IMR-90 (cell line): ENCODE data around the gene LDLRAD4. TPM values are rescaled to one million over a fixed set of nuclear protein-coding genes. Genes with fewer than 3 reads are reported as not detected.

ENCODE experiments used
- ATAC-seq: fragments of 200-7000 bp; cut with Tn5 transposase; 2 replicates; pipeline ENCODE4 v1.9.1; 2020; ENCODE audit warnings: low read depth, mild to moderate bottlenecking, moderate library complexity
- BruUV-seq: library from RNA; stranded (reverse); fragments of 400-500 nt; replicated peaks from 2 replicates; lab custom pipeline; 2021; lab: Mats Ljungman, UMichigan
- CTCF ChIA-PET: fragments of 300-600 bp; formaldehyde crosslinking; extraction: SDS; loops from one replicate; lab custom pipeline; 2021; ENCODE audit warnings: antibody characterized with exemption; lab: Yijun Ruan, JAX
- POLR2A ChIA-PET: fragments of 300-600 bp; sonication (Branson Sonifier 250); formaldehyde crosslinking; loops from one replicate; lab custom pipeline; 2022; ENCODE audit warnings: antibody characterized with exemption; ENCODE audit not compliant: unreplicated experiment; lab: Charles Lee
- DNase-seq: peaks from one replicate; pipeline ENCODE4 v3.0.0; 2013
- H2AFZ ChIP-seq: replicated peaks from 2 replicates; pipeline ENCODE3; 2013; ENCODE audit warnings: low read length, mild to moderate bottlenecking; ENCODE audit not compliant: poor library complexity
- H2AK5ac ChIP-seq: 2 replicates; pipeline ENCODE4 v1.6.1; 2013; ENCODE audit warnings: low read depth, low read length, inconsistent platforms
- H2AK9ac ChIP-seq: replicated peaks from 2 replicates; pipeline ENCODE3; 2013; ENCODE audit warnings: mild to moderate bottlenecking, low read depth, low read length, moderate library complexity; ENCODE audit not compliant: poor library complexity
- H2BK120ac ChIP-seq: 2 replicates; pipeline ENCODE4 v1.6.1; 2013; ENCODE audit warnings: low read depth, low read length, inconsistent platforms
- H2BK15ac ChIP-seq: 3 replicates; pipeline ENCODE4 v1.6.1; 2013; ENCODE audit warnings: low read depth, low read length, inconsistent platforms
- H2BK20ac ChIP-seq: 2 replicates; pipeline ENCODE4 v1.6.1; 2013; ENCODE audit warnings: low read depth, mild to moderate bottlenecking, inconsistent platforms, low read length, moderate library complexity
- H2BK5ac ChIP-seq: 2 replicates; pipeline ENCODE4 v1.6.1; 2013; ENCODE audit warnings: mild to moderate bottlenecking, low read depth, low read length, inconsistent platforms; ENCODE audit not compliant: poor library complexity, severe bottlenecking
- H3K14ac ChIP-seq: replicated peaks from 2 replicates; pipeline ENCODE4 v1.6.1; 2013; ENCODE audit warnings: low read depth, low read length, inconsistent platforms
- H3K18ac ChIP-seq: 2 replicates; pipeline ENCODE4 v1.6.1; 2013; ENCODE audit warnings: low read depth, low read length, control low read depth
- H3K23ac ChIP-seq: 2 replicates; pipeline ENCODE4 v1.6.1; 2013; ENCODE audit warnings: low read depth, low read length, inconsistent platforms
- H3K27ac ChIP-seq: 2 replicates; pipeline ENCODE4 v1.5.1; 2013; ENCODE audit warnings: mild to moderate bottlenecking, control low read depth, low read length; ENCODE audit not compliant: insufficient read depth
- H3K27me3 ChIP-seq: 2 replicates; pipeline ENCODE4 v1.6.1; 2013; ENCODE audit warnings: low read length; ENCODE audit not compliant: control insufficient read depth, insufficient read depth
- H3K36me3 ChIP-seq: 2 replicates; pipeline ENCODE4 v1.6.1; 2013; ENCODE audit warnings: low read length, mixed read lengths; ENCODE audit not compliant: control insufficient read depth, insufficient read depth
- H3K4ac ChIP-seq: 2 replicates; pipeline ENCODE4 v1.6.1; 2013; ENCODE audit warnings: low read depth, low read length, inconsistent platforms
- H3K4me1 ChIP-seq: 2 replicates; pipeline ENCODE4 v1.6.1; 2013; ENCODE audit warnings: low read length, mixed read lengths; ENCODE audit not compliant: control insufficient read depth, insufficient read depth
- H3K4me2 ChIP-seq: 2 replicates; pipeline ENCODE4 v1.6.1; 2013; ENCODE audit warnings: low read depth, mild to moderate bottlenecking, control low read depth, low read length, moderate library complexity
- H3K4me3 ChIP-seq: 2 replicates; pipeline ENCODE4 v1.5.1; 2013; ENCODE audit warnings: low read depth, mild to moderate bottlenecking, control low read depth, low read length, moderate library complexity; ENCODE audit not compliant: insufficient read depth
- H3K56ac ChIP-seq: 2 replicates; pipeline ENCODE4 v1.6.1; 2013; ENCODE audit warnings: low read length, inconsistent platforms; ENCODE audit not compliant: insufficient read depth; ENCODE audit errors: extremely low read depth
- H3K79me1 ChIP-seq, 2 experiments: 2 replicates each; pipeline ENCODE4 v1.6.1; 2013; ENCODE audit warnings: low read length in 2 of 2, inconsistent platforms in 1 of 2, low read depth in 1 of 2
- H3K9ac ChIP-seq: 2 replicates; pipeline ENCODE4 v1.6.1; 2013; ENCODE audit warnings: low read depth, low read length, control low read depth
- H3K9me1 ChIP-seq: 2 replicates; pipeline ENCODE4 v1.6.1; 2013; ENCODE audit warnings: low read length, inconsistent platforms; ENCODE audit not compliant: insufficient read depth
- H3K9me3 ChIP-seq: 2 replicates; pipeline ENCODE4 v1.6.1; 2013; ENCODE audit warnings: low read length; ENCODE audit not compliant: control insufficient read depth, insufficient read depth
- H4K20me1 ChIP-seq: 2 replicates; pipeline ENCODE4 v1.6.1; 2013; ENCODE audit warnings: low read length, inconsistent platforms; ENCODE audit not compliant: insufficient read depth
- H4K5ac ChIP-seq: 2 replicates; pipeline ENCODE4 v1.6.1; 2013; ENCODE audit warnings: mild to moderate bottlenecking, low read depth, low read length, control low read depth
- H4K8ac ChIP-seq, 2 experiments: 2 replicates each; pipeline ENCODE4 v1.6.1; 2013; ENCODE audit warnings: low read depth in 2 of 2, low read length in 2 of 2, control low read depth in 1 of 2, inconsistent platforms in 1 of 2
- H4K91ac ChIP-seq: 2 replicates; pipeline ENCODE4 v1.6.1; 2013; ENCODE audit warnings: low read depth, low read length, inconsistent platforms; ENCODE audit not compliant: insufficient read depth
- CEBPB ChIP-seq: IDR thresholded peaks from 2 replicates; pipeline ENCODE4 v1.6.1; 2012; ENCODE audit warnings: low read depth, low read length, improper control_type of control experiment
- CHD1 ChIP-seq: IDR thresholded peaks from 2 replicates; pipeline ENCODE4 v1.6.1; 2012; ENCODE audit warnings: low read depth, low read length, improper control_type of control experiment
- FOS ChIP-seq: fragments of 150-350 bp; IDR thresholded peaks from 2 replicates; pipeline ENCODE4 v1.6.1; 2016; ENCODE audit warnings: low read depth, low read length
- NFE2L2 ChIP-seq: fragments of 150-350 bp; IDR thresholded peaks from 2 replicates; pipeline ENCODE4 v1.6.1; 2016; ENCODE audit warnings: low read depth, mild to moderate bottlenecking, low read length
- POLR2A ChIP-seq: IDR thresholded peaks from 2 replicates; pipeline ENCODE4 v1.6.1; 2012; ENCODE audit warnings: mild to moderate bottlenecking, low read depth, low read length
- RCOR1 ChIP-seq: IDR thresholded peaks from 2 replicates; pipeline ENCODE4 v1.6.1; 2012; ENCODE audit warnings: mild to moderate bottlenecking, low read length, improper control_type of control experiment; ENCODE audit not compliant: insufficient replicate concordance
- USF2 ChIP-seq: fragments of 150-350 bp; IDR thresholded peaks from 2 replicates; pipeline ENCODE4 v1.6.1; 2017; ENCODE audit warnings: mild to moderate bottlenecking, antibody characterized with exemption, low read length, low read depth
- WGBS, 2 experiments: methylation state at CpG; one replicate each; pipeline versions ENCODE4 v1.1.5 to v1.1.7; 2013; ENCODE audit warnings: missing lambda C conversion rate in 2 of 2; ENCODE audit not compliant: insufficient read length in 1 of 2; ENCODE audit errors: extremely low coverage in 2 of 2; 5-methylcytosine and 5-hydroxymethylcytosine counted together
- dilution Hi-C: fragments of 300-500 bp; cut with HindIII; formaldehyde crosslinking; loops from one replicate; pipeline ENCODE4 v1.14.3; 2018; ENCODE audit warnings: low sequenced_read_pairs; ENCODE audit not compliant: unreplicated experiment
- in situ Hi-C: fragments of 300-500 bp; cut with MboI; formaldehyde crosslinking; loops from 3 replicates; pipeline ENCODE4 v1.14.3; 2019; ENCODE audit warnings: low sequenced_read_pairs, inconsistent platforms, mixed read lengths
- intact Hi-C: fragments of 100-400 bp; cut with micrococcal nuclease; formaldehyde crosslinking; loops from 2 replicates; pipeline ENCODE4 v1.10.0; 2022
- polyA plus RNA-seq, 3 experiments: library from polyadenylated mRNA; depleted of rRNA; stranded (reverse); fragments of >200 nt; gene quantifications; 2 replicates each; pipeline ENCODE4 v1.2.3, GENCODE V29; 2012; ENCODE audit warnings: low replicate concordance in 1 of 3
- total RNA-seq: library from RNA; depleted of rRNA; stranded (reverse); fragments of >200 nt; gene quantifications from 2 replicates; pipeline ENCODE4 v1.2.3, GENCODE V29; 2012

The LDLRAD4 gene
- total and polyA plus RNA-seq, 2 of the 4 experiments (the other 2 are of a cell fraction): not detected

DNA sequence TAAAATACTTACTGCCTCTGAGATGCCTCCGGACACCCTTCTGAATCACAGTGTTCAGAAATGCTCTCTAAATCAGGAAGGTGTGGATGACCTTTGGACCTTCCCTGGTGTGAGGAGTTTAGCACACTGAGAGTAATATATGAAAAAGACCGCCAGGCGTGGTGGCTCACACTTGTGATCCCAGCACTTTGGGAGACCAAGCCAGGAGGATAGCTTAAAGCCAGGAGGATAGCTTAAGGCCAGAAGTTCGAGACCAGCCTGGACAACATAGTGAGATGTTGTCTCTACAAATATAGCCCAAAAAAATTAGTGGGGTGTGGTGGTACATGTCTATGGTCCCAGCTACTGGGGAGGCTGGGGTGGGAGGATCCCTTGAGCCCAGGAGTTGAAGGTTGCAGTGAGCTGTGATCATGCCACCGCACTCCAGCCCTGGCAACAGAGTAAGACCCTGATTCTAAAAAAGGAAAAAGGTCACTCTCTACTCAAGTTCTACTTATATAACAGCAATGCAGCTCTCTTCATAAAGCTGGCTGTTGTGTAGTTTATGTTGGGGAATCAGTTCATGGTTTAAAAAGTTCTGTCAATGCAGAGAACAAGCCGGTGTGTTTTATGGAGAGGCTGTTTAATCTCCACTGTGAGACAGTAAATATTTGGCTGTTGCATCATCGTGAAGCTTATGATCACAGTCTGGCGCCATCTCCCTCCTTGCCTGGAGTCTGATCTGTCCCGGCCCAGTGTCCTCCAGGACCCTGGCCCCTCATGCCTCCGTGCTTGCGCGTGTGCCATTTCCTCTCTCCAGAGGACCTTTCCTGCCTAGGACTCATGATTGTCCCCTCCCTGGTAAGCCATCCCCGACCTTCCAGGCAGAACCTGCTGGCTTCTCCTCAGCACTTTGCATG lies 323.3 kb downstream of the LDLRAD4 start:
- H2BK20ac ChIP-seq: no peak overlapping the region
- no peak overlapping the region for H3K27ac ChIP-seq
- ATAC-seq (peak; percentile 29; the same call in 1 of the 2 replicates), DNase-seq (no peak)
- H4K5ac ChIP-seq: no peak overlapping the region
- no peak overlapping the region for H2BK5ac ChIP-seq
- ChIA-PET CTCF (no interaction called here), POLR2A (no interaction called here)
- no peak overlapping the region for H3K23ac ChIP-seq
- no peak overlapping the region for H4K8ac ChIP-seq
- no peak overlapping the region for H3K56ac ChIP-seq
- in situ Hi-C loops: no loop called here
- H3K9me1 ChIP-seq: no peaks in the 10 kb centered on the region
- H2BK15ac ChIP-seq: no peak overlapping the region
- H2AK9ac ChIP-seq: no peak overlapping the region
- H3K36me3 ChIP-seq: no peaks in the 10 kb centered on the region
- no peaks in the 10 kb centered on the region for H3K9me3 ChIP-seq
- H3K79me1 ChIP-seq: no peaks in the 10 kb centered on the region
- dilution Hi-C loops: no loop called here
- no peak overlapping the region for H2AFZ ChIP-seq
- H3K27me3 ChIP-seq: peaks cover 2% of the 10 kb centered on the region
- no peak overlapping the region for H2AK5ac ChIP-seq
- no peak overlapping the region for H2BK120ac ChIP-seq
- no peak overlapping the region for H3K9ac ChIP-seq
- TF ChIP-seq USF2 (no peak), RCOR1 (no peak), NFE2L2 (no peak), CHD1 (no peak), CEBPB (peak; percentile 67), POLR2A (no peak), FOS (no peak)
- H3K4me1 ChIP-seq: no peaks in the 10 kb centered on the region
- H3K4ac ChIP-seq: no peak overlapping the region
- WGBS, 2 experiments: 80% methylated on average over 1 of the region's 13 CpGs; no CpG with 5 or more reads in 1 of the 2 experiments
- no peaks in the 10 kb centered on the region for H4K20me1 ChIP-seq
- H3K18ac ChIP-seq: no peak overlapping the region
- intact Hi-C loops: no loop called here
- no TSS peak for BruUV-seq
- no peak overlapping the region for H3K4me2 ChIP-seq
- H3K4me3 ChIP-seq: no peak overlapping the region
- H4K91ac ChIP-seq: no peak overlapping the region
- no peak overlapping the region for H3K14ac ChIP-seq
